Breast epithelium (tissue), 4 donors: Measurements from ENCODE around the gene GRIFIN. TPM values are rescaled to one million over a fixed set of nuclear protein-coding genes. Genes with fewer than 3 reads are reported as not detected.

Source experiments
- DNase-seq, 2 donors: peaks; one replicate each; pipeline ENCODE4 v3.0.0-alpha.2; 2019; ENCODE audit warnings: low spot score in 2 of 2
- H3K27ac ChIP-seq, 2 donors: fragments of 200-600 bp; sonication (generic) in 1 of 2; one replicate each; pipeline ENCODE4 v1.5.1; 2016 to 2019; ENCODE audit warnings: mild to moderate bottlenecking in 1 of 2
- H3K27me3 ChIP-seq, 2 donors: fragments of 200-600 bp; sonication (generic) in 1 of 2; one replicate each; pipeline versions ENCODE4 v1.5.1 to v1.6.0; 2017 to 2019; ENCODE audit warnings: control low read depth in 1 of 2, mild to moderate bottlenecking in 1 of 2
- H3K36me3 ChIP-seq: fragments of 200-600 bp; one replicate; pipeline ENCODE4 v1.5.1; 2019
- H3K4me1 ChIP-seq, 2 donors: fragments of 200-600 bp; sonication (generic); one replicate each; pipeline ENCODE4 v1.5.1; 2016 to 2019; ENCODE audit warnings: control low read depth in 1 of 2
- H3K4me3 ChIP-seq, 3 donors: fragments of 200-600 bp; sonication (generic); 1 replicate in 2 of 3; 2 replicates in 1 of 3; pipeline ENCODE4 v1.5.1; 2016 to 2019; ENCODE audit warnings: mild to moderate bottlenecking in 3 of 3, moderate library complexity in 2 of 3
- H3K9me3 ChIP-seq, 2 donors: fragments of 200-600 bp; sonication (generic) in 1 of 2; one replicate each; pipeline ENCODE4 v1.5.1; 2016 to 2019; ENCODE audit warnings: control low read depth in 1 of 2
- CTCF ChIP-seq, 3 donors: fragments of 450-650 bp; IDR thresholded peaks; one replicate each; pipeline ENCODE4 v1.5.1; 2016 to 2017; ENCODE audit warnings: antibody characterized with exemption in 3 of 3, mild to moderate bottlenecking in 3 of 3, moderate library complexity in 3 of 3
- POLR2A ChIP-seq: fragments of 450-650 bp; IDR thresholded peaks from one replicate; pipeline ENCODE4 v1.6.1; 2016; ENCODE audit warnings: antibody characterized with exemption, mild to moderate bottlenecking, moderate library complexity
- POLR2AphosphoS5 ChIP-seq, 3 donors: sonication (generic); formaldehyde crosslinking; IDR thresholded peaks; one replicate each; pipeline ENCODE4 v1.6.1; 2017; ENCODE audit warnings: antibody characterized with exemption in 3 of 3
- intact Hi-C: fragments of 100-400 bp; cut with DNase I; formaldehyde crosslinking; loops from one replicate; pipeline ENCODE4 v1.15.1; 2023; ENCODE audit warnings: low total_unique reads
- total RNA-seq, 3 donors: library from RNA; depleted of rRNA; stranded (reverse); fragments of >200 nt; gene quantifications; one replicate each; pipeline ENCODE4 v1.1.0, GENCODE V29; 2016

Gene GRIFIN
- total RNA-seq, 3 donors from 2014 or later: not detected

GRCh38 chr7:2497500-2498336 is 21.5 kb upstream of the GRIFIN start:
- Histone ChIP-seq H3K4me1 (peaks cover 0 to 4% of the 10 kb centered on the region in 2 donors), H3K9me3 (no peaks in the 10 kb centered on the region), H3K27me3 (no peaks in the 10 kb centered on the region), H3K27ac (no peak overlapping the region), H3K36me3 (no peaks in the 10 kb centered on the region), H3K4me3 (no peak overlapping the region)
- intact Hi-C loops: no loop called here
- TF ChIP-seq POLR2A: no peak
- TF ChIP-seq POLR2AphosphoS5 (IDR thresholded peaks at IDR 0.05): no peak
- TF ChIP-seq CTCF (IDR thresholded peaks at IDR 0.05): no peak
- DNase-seq: no peak

DNA sequence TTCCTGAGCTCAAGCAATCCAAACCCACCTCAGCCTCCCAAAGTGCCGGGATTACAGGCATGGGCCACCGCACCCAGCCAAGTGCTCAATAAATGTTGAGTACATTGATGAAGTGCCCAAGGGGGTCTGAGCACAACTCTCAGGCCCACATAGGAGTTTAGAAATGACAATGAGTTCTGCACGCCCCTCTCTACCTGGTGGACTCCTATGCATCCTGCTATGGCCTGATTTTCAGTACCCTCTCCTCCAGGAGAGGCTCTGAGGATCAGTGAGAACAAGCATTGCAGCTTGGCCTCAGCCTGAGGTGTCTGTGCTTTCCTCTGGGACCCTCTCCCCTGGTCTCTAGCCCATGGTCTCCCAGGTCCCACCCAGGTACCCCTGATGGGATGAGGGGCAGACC is 20.9 kb upstream of the GRIFIN start:
- no peak for TF ChIP-seq POLR2A
- no peak for TF ChIP-seq POLR2AphosphoS5 (IDR thresholded peaks at IDR 0.05)
- no peak for TF ChIP-seq CTCF (IDR thresholded peaks at IDR 0.05)
- no peaks in the 10 kb centered on the region for H3K9me3 ChIP-seq
- H3K27me3 ChIP-seq: no peaks in the 10 kb centered on the region
- H3K36me3 ChIP-seq: no peaks in the 10 kb centered on the region
- H3K27ac ChIP-seq: no peak overlapping the region
- peaks cover 0 to 4% of the 10 kb centered on the region in 2 donors for H3K4me1 ChIP-seq
- no peak for DNase-seq
- no peak overlapping the region for H3K4me3 ChIP-seq
- intact Hi-C loops: no loop called here

DNA sequence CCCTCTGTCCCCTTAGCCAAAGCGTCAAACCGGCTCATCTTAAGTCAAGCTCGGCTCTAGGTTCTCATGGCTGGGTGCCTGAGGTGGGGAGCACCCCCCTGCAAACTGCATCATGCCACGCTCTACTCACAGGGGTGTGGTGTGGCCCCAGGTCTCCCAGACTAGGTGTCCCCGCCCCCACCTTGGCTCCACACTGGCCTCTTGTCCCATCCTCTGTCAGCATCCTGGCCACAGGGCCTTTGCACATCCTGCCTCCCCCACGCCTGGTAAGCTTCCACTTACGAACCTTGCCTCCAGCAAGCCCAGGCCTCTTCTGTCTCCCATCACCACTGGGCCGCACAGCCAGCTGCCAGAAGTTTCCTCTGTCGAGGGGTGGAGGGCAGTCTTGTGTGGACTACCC is 20.2 kb upstream of the GRIFIN start:
- Histone ChIP-seq H3K27ac (no peak overlapping the region), H3K4me3 (no peak overlapping the region), H3K4me1 (peaks cover 0 to 4% of the 10 kb centered on the region in 2 donors), H3K9me3 (no peaks in the 10 kb centered on the region), H3K27me3 (no peaks in the 10 kb centered on the region), H3K36me3 (no peaks in the 10 kb centered on the region)
- intact Hi-C loops: no loop called here
- TF ChIP-seq CTCF (IDR thresholded peaks at IDR 0.05) (no peak), POLR2A (no peak), POLR2AphosphoS5 (IDR thresholded peaks at IDR 0.05) (no peak)
- no peak for DNase-seq

DNA sequence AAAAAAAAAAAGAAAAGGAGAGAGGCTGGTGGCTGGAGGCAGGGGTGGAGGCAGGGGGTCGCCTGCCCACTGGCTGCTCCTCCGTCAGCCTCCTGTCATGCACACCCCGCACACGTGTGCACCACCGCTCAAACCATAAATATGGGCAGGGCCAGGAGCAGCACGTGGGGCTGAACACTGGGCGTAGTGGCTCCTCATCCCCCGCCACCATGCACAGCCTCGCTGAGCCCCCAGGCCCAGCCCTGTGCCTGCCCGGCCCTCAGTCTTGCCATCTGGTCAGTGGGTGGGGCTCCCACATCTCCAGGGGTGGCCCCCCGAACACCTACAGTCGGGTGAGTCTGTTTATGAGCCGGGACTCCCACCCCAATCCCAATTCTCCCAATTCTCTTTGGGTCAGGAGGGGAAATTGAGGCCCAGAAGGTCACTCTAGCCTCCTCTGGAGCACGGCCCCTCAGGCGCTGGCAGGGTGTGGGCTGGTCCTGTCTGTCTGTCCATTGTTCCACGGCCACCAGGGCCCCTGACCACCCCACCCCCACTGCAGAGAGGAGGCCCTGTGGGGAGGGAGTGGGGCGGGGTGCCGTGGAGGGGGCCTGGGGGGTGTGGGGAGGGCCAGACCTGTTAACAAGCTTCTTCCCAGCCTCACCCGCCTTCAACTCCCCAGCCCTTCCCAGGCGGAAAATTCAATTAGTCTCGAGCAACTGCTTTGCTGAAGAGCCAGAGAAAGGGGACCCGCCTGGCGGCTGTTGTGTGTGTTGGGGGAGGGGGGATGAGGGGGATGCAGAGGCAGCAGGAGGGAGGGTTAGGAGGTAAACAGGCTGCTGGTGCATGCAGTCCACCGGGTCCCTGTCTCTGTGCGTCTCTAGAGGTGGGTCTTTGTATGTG is 19.5 kb upstream of the GRIFIN start:
- no peak for DNase-seq
- H3K27me3 ChIP-seq: no peaks in the 10 kb centered on the region
- no peaks in the 10 kb centered on the region for H3K9me3 ChIP-seq
- TF ChIP-seq CTCF (IDR thresholded peaks at IDR 0.05): no peak
- TF ChIP-seq POLR2AphosphoS5 (IDR thresholded peaks at IDR 0.05): no peak
- TF ChIP-seq POLR2A: no peak
- peaks cover 0 to 4% of the 10 kb centered on the region in 2 donors for H3K4me1 ChIP-seq
- intact Hi-C loops: no loop called here
- no peak overlapping the region for H3K27ac ChIP-seq
- no peaks in the 10 kb centered on the region for H3K36me3 ChIP-seq
- no peak overlapping the region for H3K4me3 ChIP-seq
